H1 (cell line): ENCODE measurements around the gene PTPRG. TPM values are rescaled to one million over a fixed set of nuclear protein-coding genes. Genes with fewer than 3 reads are reported as not detected.

Experiments used
- CTCF ChIA-PET: fragments of 300-600 bp; sonication (Branson Sonifier 250); formaldehyde crosslinking; loops from one replicate; lab custom pipeline; 2021; ENCODE audit not compliant: partially characterized antibody; lab: Charles Lee
- POLR2A ChIA-PET: fragments of 300-600 bp; sonication (Branson Sonifier 250); formaldehyde crosslinking; loops from one replicate; lab custom pipeline; 2021; ENCODE audit warnings: inconsistent platforms; ENCODE audit not compliant: partially characterized antibody; lab: Charles Lee
- DNase-seq, 2 experiments: peaks; one replicate each; pipeline versions ENCODE4 v3.0.0 to v3.0.0-alpha.2; 2010 to 2022; ENCODE audit warnings: low spot score in 2 of 2, low read depth in 1 of 2, mixed read lengths in 1 of 2
- FAIRE-seq: peaks from 2 replicates; lab custom pipeline; 2011; peaks lifted over from hg19 to GRCh38; lab: Jason Lieb, UNC
- H2AFZ ChIP-seq: 2 replicates; pipeline ENCODE4 v1.8.1; 2012; ENCODE audit warnings: low read length, inconsistent platforms
- H2AK5ac ChIP-seq: 2 replicates; pipeline ENCODE4 v1.6.1; 2013; ENCODE audit warnings: low read depth, low read length
- H2BK120ac ChIP-seq: replicated peaks from 2 replicates; pipeline ENCODE3; 2013; ENCODE audit warnings: low read depth, low read length, inconsistent platforms
- H2BK12ac ChIP-seq: 2 replicates; pipeline ENCODE4 v1.6.1; 2013; ENCODE audit warnings: low read depth, low read length
- H2BK15ac ChIP-seq: 2 replicates; pipeline ENCODE4 v1.6.1; 2013; ENCODE audit warnings: low read length
- H2BK20ac ChIP-seq: 2 replicates; pipeline ENCODE4 v1.6.1; 2013; ENCODE audit warnings: low read length
- H2BK5ac ChIP-seq: 2 replicates; pipeline ENCODE4 v1.6.1; 2013; ENCODE audit warnings: low read depth, low read length
- H3K14ac ChIP-seq: 2 replicates; pipeline ENCODE4 v1.6.1; 2013; ENCODE audit warnings: inconsistent platforms; ENCODE audit not compliant: insufficient read length
- H3K18ac ChIP-seq: 2 replicates; pipeline ENCODE4 v1.6.1; 2013; ENCODE audit warnings: low read length; ENCODE audit errors: extremely low read depth
- H3K23ac ChIP-seq: 2 replicates; pipeline ENCODE4 v1.6.1; 2013; ENCODE audit warnings: inconsistent platforms; ENCODE audit not compliant: insufficient read length
- H3K23me2 ChIP-seq: 2 replicates; pipeline ENCODE4 v1.6.1; 2013; ENCODE audit warnings: low read depth, low read length
- H3K27ac ChIP-seq: 2 replicates; pipeline ENCODE4 v1.6.1; 2011; ENCODE audit warnings: low read depth, low read length, inconsistent platforms
- H3K27me3 ChIP-seq, 4 experiments: replicated peaks in 1 of 4; 1 replicate in 1 of 4; 2 replicates in 3 of 4; pipeline versions ENCODE4 v1.6.1 to v1.8.1; 2011 to 2013; ENCODE audit warnings: low read length in 3 of 4, mild to moderate bottlenecking in 3 of 4, inconsistent platforms in 2 of 4, mixed read lengths in 2 of 4, moderate library complexity in 1 of 4; ENCODE audit not compliant: control insufficient read depth in 3 of 4, insufficient read depth in 3 of 4; ENCODE audit errors: extremely low read depth in 1 of 4
- H3K36me3 ChIP-seq, 4 experiments: 2 replicates each; pipeline versions ENCODE4 v1.6.1 to v1.8.1; 2011 to 2013; ENCODE audit warnings: mild to moderate bottlenecking in 4 of 4, low read length in 3 of 4, moderate library complexity in 2 of 4, control low read depth in 1 of 4, inconsistent platforms in 1 of 4; ENCODE audit not compliant: insufficient read depth in 4 of 4, control insufficient read depth in 2 of 4
- H3K4ac ChIP-seq: replicated peaks from 2 replicates; pipeline ENCODE3; 2013; ENCODE audit warnings: low read length, low read depth, mixed read lengths, inconsistent platforms; ENCODE audit not compliant: insufficient read length
- H3K4me1 ChIP-seq, 4 experiments: replicated peaks in 1 of 4; 1 replicate in 1 of 4; 2 replicates in 3 of 4; pipeline versions ENCODE4 v1.6.1 to v1.8.1; 2011 to 2013; ENCODE audit warnings: low read length in 3 of 4, inconsistent platforms in 2 of 4, mixed read lengths in 1 of 4; ENCODE audit not compliant: insufficient read depth in 4 of 4, control insufficient read depth in 3 of 4
- H3K4me2 ChIP-seq, 2 experiments: 2 replicates each; pipeline versions ENCODE4 v1.6.1 to v1.8.1; 2011 to 2013; ENCODE audit warnings: low read depth in 2 of 2, low read length in 2 of 2, control low read depth in 1 of 2, inconsistent platforms in 1 of 2, mild to moderate bottlenecking in 1 of 2; ENCODE audit not compliant: insufficient read depth in 1 of 2
- H3K4me3 ChIP-seq, 4 experiments: fragments of 200-600, 300-600 bp in 1 of 4; sonication (generic), shearing (Covaris generic), sonication (Bioruptor Twin) in 1 of 4; 2 replicates each; pipeline versions ENCODE4 v1.5.1 to v1.8.1; 2011 to 2016; ENCODE audit warnings: low read length in 4 of 4, low read depth in 3 of 4, control low read depth in 2 of 4, inconsistent platforms in 2 of 4, mild to moderate bottlenecking in 2 of 4, mixed read lengths in 1 of 4, moderate library complexity in 1 of 4; ENCODE audit not compliant: insufficient read depth in 2 of 4; ENCODE audit errors: extremely low read depth in 1 of 4
- H3K56ac ChIP-seq: replicated peaks from 2 replicates; pipeline ENCODE3; 2013; ENCODE audit warnings: low read depth, mild to moderate bottlenecking, mixed read lengths, low read length, inconsistent platforms; ENCODE audit not compliant: insufficient read length
- H3K79me1 ChIP-seq: 2 replicates; pipeline ENCODE4 v1.6.1; 2013; ENCODE audit warnings: low read depth, low read length, control low read depth
- H3K79me2 ChIP-seq, 2 experiments: 2 replicates each; pipeline versions ENCODE4 v1.6.1 to v1.8.1; 2012 to 2013; ENCODE audit warnings: low read length in 2 of 2, mild to moderate bottlenecking in 2 of 2, inconsistent platforms in 1 of 2; ENCODE audit not compliant: insufficient read depth in 2 of 2, control insufficient read depth in 1 of 2
- H3K9ac ChIP-seq, 4 experiments: replicated peaks in 1 of 4; 1 replicate in 1 of 4; 2 replicates in 3 of 4; pipeline versions ENCODE4 v1.6.1 to v1.8.1; 2011 to 2013; ENCODE audit warnings: low read depth in 3 of 4, low read length in 3 of 4, control low read depth in 2 of 4, mild to moderate bottlenecking in 2 of 4, moderate library complexity in 2 of 4, inconsistent platforms in 1 of 4; ENCODE audit errors: extremely low read depth in 1 of 4
- H3K9me3 ChIP-seq, 2 experiments: 2 replicates each; pipeline versions ENCODE4 v1.6.1 to v1.8.1; 2012 to 2013; ENCODE audit warnings: mild to moderate bottlenecking in 2 of 2, moderate library complexity in 2 of 2, control low read depth in 1 of 2, inconsistent platforms in 1 of 2, low read depth in 1 of 2, low read length in 1 of 2, mixed read lengths in 1 of 2; ENCODE audit not compliant: insufficient read depth in 2 of 2
- H4K20me1 ChIP-seq, 2 experiments: replicated peaks in 1 of 2; 2 replicates each; pipeline versions ENCODE3 to v1.8.1; 2011 to 2013; ENCODE audit warnings: inconsistent platforms in 2 of 2, low read length in 2 of 2, mild to moderate bottlenecking in 1 of 2; ENCODE audit not compliant: insufficient read depth in 2 of 2, control insufficient read depth in 1 of 2
- H4K5ac ChIP-seq: 2 replicates; pipeline ENCODE4 v1.6.1; 2013; ENCODE audit warnings: low read length, low read depth, mixed read lengths, inconsistent platforms; ENCODE audit not compliant: insufficient read length
- H4K8ac ChIP-seq: 2 replicates; pipeline ENCODE4 v1.8.0; 2013; ENCODE audit warnings: mild to moderate bottlenecking, moderate library complexity, low read length, inconsistent platforms; ENCODE audit not compliant: insufficient read depth; ENCODE audit errors: extremely low read depth
- H4K91ac ChIP-seq: replicated peaks from 2 replicates; pipeline ENCODE3; 2013; ENCODE audit warnings: low read length, mixed read lengths, inconsistent platforms; ENCODE audit not compliant: insufficient read length
- HDAC6 ChIP-seq: IDR thresholded peaks from one replicate; pipeline ENCODE4 v1.7.1; 2012; ENCODE audit warnings: low read depth, mild to moderate bottlenecking, inconsistent platforms, low read length, moderate library complexity
- NRF1 ChIP-seq: IDR thresholded peaks from 2 replicates; pipeline ENCODE4 v1.6.1; 2011; ENCODE audit warnings: mild to moderate bottlenecking, low read depth, low read length, improper control_type of control experiment
- POLR2AphosphoS5 ChIP-seq: IDR thresholded peaks from 2 replicates; pipeline ENCODE4 v1.6.1; 2011; ENCODE audit warnings: low read depth, low read length
- RAD21 ChIP-seq, 2 experiments: IDR thresholded peaks in 1 of 2; conservative IDR thresholded peaks in 1 of 2; 2 replicates each; pipeline ENCODE4 v1.6.1; 2011; ENCODE audit warnings: low read depth in 2 of 2, low read length in 2 of 2, improper control_type of control experiment in 1 of 2, inconsistent platforms in 1 of 2, mild to moderate bottlenecking in 1 of 2, moderate library complexity in 1 of 2
- TAF1 ChIP-seq: IDR thresholded peaks from 2 replicates; pipeline ENCODE4 v1.6.1; 2011; ENCODE audit warnings: mild to moderate bottlenecking, low read depth, low read length
- TCF12 ChIP-seq: IDR thresholded peaks from 2 replicates; pipeline ENCODE4 v1.6.1; 2011; ENCODE audit warnings: low read depth, mild to moderate bottlenecking, low read length
- YY1 ChIP-seq: IDR thresholded peaks from 2 replicates; pipeline ENCODE4 v1.6.1; 2011; ENCODE audit warnings: low read depth, mild to moderate bottlenecking, low read length
- WGBS, 2 experiments: shearing (Covaris generic) in 1 of 2; methylation state at CpG; one replicate each; pipeline versions ENCODE4 v1.1.6 to v1.1.7; 2013 to 2015; ENCODE audit warnings: low lambda C conversion rate in 2 of 2, mixed read lengths in 2 of 2, inconsistent platforms in 1 of 2, low coverage in 1 of 2, missing lambda C conversion rate in 1 of 2; ENCODE audit not compliant: insufficient replicate concordance in 2 of 2, insufficient coverage in 1 of 2, insufficient read length in 1 of 2; ENCODE audit errors: extremely low coverage in 1 of 2, missing lambda C conversion rate in 1 of 2; 5-methylcytosine and 5-hydroxymethylcytosine counted together
- polyA plus RNA-seq, 7 experiments: library from polyadenylated mRNA; depleted of rRNA in 3 of 7; stranded (reverse) in 5 of 7; unstranded in 2 of 7; fragments of >200 nt in 5 of 7; fragments of 200-250 nt in 2 of 7; gene quantifications; 1 replicate in 5 of 7; 2 replicates in 1 of 7; 4 replicates in 1 of 7; pipeline versions ENCODE4 v1.2.1 to v1.2.3, GENCODE V29; 2011 to 2013; ENCODE audit warnings: missing spikeins in 2 of 7, mixed read lengths in 2 of 7
- total RNA-seq: library from RNA; stranded (reverse); fragmentation: NEBNext Ultra II Directional; extraction: Animal tissue kit (Norgen Biotek cat#: 25700); gene quantifications from 2 replicates; pipeline ENCODE4 v1.2.1, GENCODE V29; 2021

Gene PTPRG
- total and polyA plus RNA-seq, 2 of the 8 experiments (the other 6 are each of a cell fraction or from before 2014, with no cell fraction given), result 23.3 to 96.2 TPM

GRCh38 chr3:61901986-61902385, 340.6 kb downstream of the PTPRG start:
- Histone ChIP-seq H4K8ac (no peak overlapping the region), H2BK20ac (no peak overlapping the region), H3K36me3 (no peaks in the 10 kb centered on the region), H3K79me1 (no peaks in the 10 kb centered on the region; the same call in 1 of the 2 replicates), H2BK12ac (no peak overlapping the region), H3K23me2 (no peaks in the 10 kb centered on the region), H3K27ac (no peak overlapping the region), H3K9me3 (no peaks in the 10 kb centered on the region), H4K91ac (no peak overlapping the region), H2AK5ac (no peak overlapping the region), H3K79me2 (peaks cover 0 to 76% of the 10 kb centered on the region in 2 experiments; a peak in 3 of 4 replicates), H3K23ac (no peak overlapping the region), H2AFZ (no peak overlapping the region), H3K4ac (no peak overlapping the region), H3K4me1 (peaks cover 6 to 29% (median 19%) of the 10 kb centered on the region in 4 experiments), H3K18ac (no peak overlapping the region), H4K20me1 (peaks cover 5 to 10% of the 10 kb centered on the region in 2 experiments), H3K27me3 (no peaks in the 10 kb centered on the region), H3K4me3 (no peak overlapping the region), H2BK120ac (no peak overlapping the region), H3K14ac (no peak overlapping the region), H2BK5ac (no peak overlapping the region), H3K9ac (no peak overlapping the region), H2BK15ac (no peak overlapping the region), H3K56ac (no peak overlapping the region), H3K4me2 (no peak overlapping the region), H4K5ac (no peak overlapping the region)
- ChIA-PET POLR2A (interaction anchor here (0.9 kb wide), 1 partner anchor 22 kb away, joined by 3 read pairs; no protein-coding TSS in a partner anchor), CTCF (interaction anchor here (1.5 kb wide), 1 partner anchor 29 kb away, joined by 3 read pairs; no protein-coding TSS in a partner anchor)
- no peak for TF ChIP-seq POLR2AphosphoS5
- no peak for TF ChIP-seq NRF1
- TF ChIP-seq TAF1, result no peak
- TF ChIP-seq YY1, result no peak
- no peak for TF ChIP-seq TCF12
- no peak for TF ChIP-seq RAD21 (IDR thresholded peaks at IDR 0.05 in 1 of 2, conservative IDR thresholded peaks at IDR 0.05 in 1 of 2; ENCODE audit: low read depth in 2 of 2, low read length in 2 of 2)
- TF ChIP-seq HDAC6, result no peak
- WGBS, 2 experiments, result 80% methylated on average over 2 of the region's 2 CpGs; no CpG with 5 or more reads in 1 of the 2 experiments
- no peak for DNase-seq
- no peak for FAIRE-seq
